ENCODE data around the gene NRBP1.

DNA sequence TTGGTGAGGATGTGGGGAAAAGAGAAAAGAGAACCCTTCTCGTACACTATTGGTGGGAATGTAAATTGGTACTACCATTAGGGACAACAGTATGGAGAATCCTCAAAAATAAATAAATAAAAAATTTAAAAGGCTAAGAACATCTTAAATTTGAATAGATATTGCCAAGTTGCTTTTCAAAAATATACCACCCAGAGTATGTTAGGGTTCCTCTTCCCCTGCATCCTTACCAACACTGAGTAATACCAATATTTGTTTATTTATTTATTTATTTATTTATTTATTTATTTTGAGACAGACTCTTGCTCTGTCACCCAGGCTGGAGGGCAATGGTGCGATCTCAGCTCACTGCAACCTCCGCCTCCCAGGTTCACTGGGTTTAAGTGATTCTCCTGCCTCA is 5.5 kb upstream of the NRBP1 start:
- TF ChIP-seq SIX5 (IDR thresholded peaks at IDR 0.05; ENCODE audit: low read depth, low read length), result no peak
- TF ChIP-seq POLR2A (IDR thresholded peaks at IDR 0.05; ENCODE audit: control extremely low read depth in 1 of 2, low read depth in 2 of 2, low read length in 2 of 2), result no peak
- TF ChIP-seq EZH2 (IDR thresholded peaks at IDR 0.05; ENCODE audit: low read depth, low read length, severe bottlenecking), result no peak
- no peak for TF ChIP-seq CTCF (IDR thresholded peaks at IDR 0.05; ENCODE audit: control extremely low read depth in 1 of 3, insufficient read depth in 1 of 3, low read depth in 1 of 3, low read length in 3 of 3)
- TF ChIP-seq, protein P1, sequence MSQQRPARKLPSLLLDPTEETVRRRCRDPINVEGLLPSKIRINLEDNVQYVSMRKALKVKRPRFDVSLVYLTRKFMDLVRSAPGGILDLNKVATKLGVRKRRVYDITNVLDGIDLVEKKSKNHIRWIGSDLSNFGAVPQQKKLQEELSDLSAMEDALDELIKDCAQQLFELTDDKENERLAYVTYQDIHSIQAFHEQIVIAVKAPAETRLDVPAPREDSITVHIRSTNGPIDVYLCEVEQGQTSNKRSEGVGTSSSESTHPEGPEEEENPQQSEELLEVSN (IDR thresholded peaks at IDR 0.05), result no peak
- no peak for TF ChIP-seq YY1 (IDR thresholded peaks at IDR 0.05; ENCODE audit: low read depth, low read length)
- no peak for TF ChIP-seq SIN3A (conservative IDR thresholded peaks at IDR 0.05 in 1 of 2, IDR thresholded peaks at IDR 0.05 in 1 of 2; ENCODE audit: low read depth in 1 of 2, low read length in 2 of 2)
- TF ChIP-seq ZNF274 (IDR thresholded peaks at IDR 0.05; ENCODE audit: borderline replicate concordance, extremely low read depth, low read length), result no peak
- TF ChIP-seq GABPA (IDR thresholded peaks at IDR 0.05; ENCODE audit: borderline replicate concordance, insufficient read depth, low read length), result no peak
- no peak for TF ChIP-seq TBP (IDR thresholded peaks at IDR 0.05; ENCODE audit: low read depth, low read length)
- TF ChIP-seq HDAC6 (IDR thresholded peaks at IDR 0.05; ENCODE audit: low read depth, low read length), result no peak
- no peak for TF ChIP-seq CEBPB (IDR thresholded peaks at IDR 0.05; ENCODE audit: low read depth, low read length)

Measured in H1 (cell line).